Epidermal melanocyte (primary cell): ENCODE measurements around the gene CRB3.
"Not testable (repeated sequence)": the region's sequence is repeated elsewhere in the genome, so short reads cannot be mapped to it uniquely, and the experiment has no call there.

Experiments
- DNase-seq: peaks from one replicate; pipeline ENCODE4 v3.0.0; 2011; ENCODE audit warnings: low spot score; ENCODE audit not compliant: insufficient read length

Gene CRB3

DNA sequence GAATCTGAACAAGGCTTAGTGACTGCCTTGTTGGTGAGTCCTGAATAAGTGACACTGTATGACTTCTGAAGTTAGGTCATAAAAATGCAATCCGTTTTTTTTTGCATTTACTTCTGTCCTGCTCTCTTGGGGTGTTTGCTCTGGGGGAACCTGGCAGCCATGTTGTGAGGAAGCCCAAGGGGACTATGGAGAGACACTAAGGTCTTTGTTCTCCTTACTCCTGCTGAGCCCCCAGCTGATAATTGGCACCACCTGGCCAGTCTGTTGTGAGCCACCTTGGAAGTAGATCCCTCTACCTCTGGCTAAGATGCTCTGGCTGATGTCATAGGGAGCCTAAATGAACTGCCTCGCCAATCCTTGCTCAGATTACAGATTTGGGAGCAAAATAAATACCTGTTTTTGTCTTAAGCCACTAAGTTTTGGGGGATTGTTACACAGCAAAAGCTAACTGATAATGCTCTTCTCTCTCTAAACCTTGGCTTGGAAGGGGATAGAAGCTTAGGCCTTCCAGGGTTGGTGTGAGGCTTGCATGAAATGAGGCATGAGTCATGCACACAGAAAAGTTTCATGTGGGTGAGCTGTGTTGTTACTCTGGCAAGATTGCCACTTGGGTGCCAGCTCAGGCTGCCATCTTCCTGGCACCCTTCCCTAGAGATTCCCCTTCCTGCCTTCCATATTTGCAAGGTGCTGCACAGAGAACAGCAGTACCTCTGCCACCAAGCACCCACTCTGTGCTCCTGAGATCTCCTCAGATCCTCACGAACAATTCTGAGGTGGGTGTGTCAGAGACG is 27.9 kb downstream of the CRB3 start:
- no peak for DNase-seq

- no peak for DNase-seq
These were observed 30.5 kb downstream of the CRB3 start for GRCh38 chr19:6494438-6495036.

- no peak for DNase-seq
These were observed 31.9 kb downstream of the CRB3 start for GRCh38 chr19:6495947-6496346.

GRCh38 chr19:6498294-6499036 is 34.4 kb downstream of the CRB3 start:
- no peak for DNase-seq

GRCh38 chr19:6499052-6499790 is 35.1 kb downstream of the CRB3 start:
- no peak for DNase-seq

DNA sequence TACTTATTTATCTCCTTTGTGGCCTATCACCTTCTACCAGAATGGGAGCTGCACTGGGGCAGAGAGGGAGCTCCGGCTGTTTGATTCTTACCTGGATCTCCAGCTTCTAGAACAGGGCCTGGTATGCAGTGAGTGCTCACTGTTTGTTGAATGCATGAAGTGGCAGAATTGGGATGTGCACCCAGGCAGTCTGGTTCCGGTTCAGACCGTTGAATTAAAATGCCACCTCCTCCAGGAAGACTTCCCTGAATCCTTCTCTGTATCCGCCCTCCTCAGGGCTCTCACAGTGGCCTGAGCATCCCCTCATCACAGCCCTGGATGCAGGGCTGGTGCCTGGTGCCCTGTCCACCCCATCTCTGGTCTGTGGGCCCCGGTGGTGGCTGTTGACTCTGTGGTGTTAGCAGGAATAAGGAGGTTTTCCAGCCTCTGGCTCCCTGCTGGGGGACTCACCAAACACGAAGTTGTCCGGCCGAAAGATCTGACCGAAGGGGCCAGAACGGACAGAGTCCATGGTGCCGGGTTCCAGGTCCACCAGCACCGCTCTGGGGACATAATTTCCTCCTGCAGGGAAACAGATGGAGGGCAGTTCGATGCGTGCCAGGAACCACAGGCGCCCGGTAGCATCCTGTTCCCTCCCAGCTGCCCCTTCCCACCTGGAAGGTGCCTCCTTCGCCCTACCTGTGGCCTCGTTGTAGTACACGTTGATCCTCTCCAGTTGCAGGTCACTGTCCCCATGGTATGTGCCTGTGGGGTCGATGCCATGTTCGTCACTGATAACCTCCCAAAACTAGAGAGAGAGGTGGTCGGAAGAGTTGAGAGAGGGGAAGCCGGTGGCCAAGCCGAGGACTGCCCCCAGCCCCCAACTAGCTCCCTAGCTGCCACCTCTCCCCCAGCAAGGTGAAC is 37.0 kb downstream of the CRB3 start:
- DNase-seq = no peak

DNA sequence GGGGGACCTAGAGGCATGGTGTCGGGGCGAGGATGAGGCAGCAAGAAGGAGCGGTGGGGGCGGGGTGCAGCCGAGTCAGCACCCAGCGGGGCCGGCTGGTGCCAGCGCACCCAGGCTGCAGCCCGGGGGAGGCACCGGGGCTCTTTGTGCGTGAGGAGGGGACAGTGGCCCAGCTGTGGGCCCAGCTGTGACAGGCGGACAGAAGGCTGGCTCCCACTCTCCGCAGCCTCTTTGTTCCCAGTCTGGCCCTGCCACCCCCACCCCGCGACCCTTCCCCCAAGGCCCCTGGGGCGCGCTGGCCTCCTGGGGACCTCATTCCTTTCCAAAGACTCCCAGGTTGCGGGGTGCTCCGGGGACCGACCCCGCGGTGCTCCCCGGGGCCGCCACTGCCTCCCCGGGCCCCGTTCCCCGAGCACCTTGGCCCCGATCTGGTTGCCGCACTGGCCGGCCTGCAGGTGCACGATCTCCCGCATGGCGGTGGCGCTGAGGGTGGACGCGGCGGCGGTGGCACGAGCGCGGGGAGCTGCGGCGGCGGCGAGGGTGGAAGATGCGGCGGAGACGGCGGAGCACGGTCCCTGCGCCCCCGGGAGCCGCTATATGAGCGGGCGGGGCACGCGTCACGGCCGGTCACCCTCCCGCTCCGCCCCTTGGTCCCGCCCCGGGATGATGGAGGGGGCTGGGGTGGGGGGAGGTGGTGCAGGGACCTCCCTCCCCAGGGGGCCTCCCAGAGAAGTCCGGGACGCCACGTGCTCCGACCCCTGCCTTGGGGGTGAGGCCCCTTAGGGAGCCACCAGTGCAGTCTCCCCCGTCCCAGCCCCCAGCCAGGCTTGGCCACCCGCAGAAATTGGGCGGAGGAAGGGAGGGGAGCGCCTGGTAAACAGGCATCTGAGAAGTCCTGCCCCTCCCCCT is 37.9 kb downstream of the CRB3 start, which contains the start of gene TUBB4A:
Gene TUBB4A, minus strand, starts transcription at position 570 of the 909 bp plus-strand sequence. Its CDS starts 97 bp downstream, at position 473.
- peak; percentile 70 for DNase-seq

DNA sequence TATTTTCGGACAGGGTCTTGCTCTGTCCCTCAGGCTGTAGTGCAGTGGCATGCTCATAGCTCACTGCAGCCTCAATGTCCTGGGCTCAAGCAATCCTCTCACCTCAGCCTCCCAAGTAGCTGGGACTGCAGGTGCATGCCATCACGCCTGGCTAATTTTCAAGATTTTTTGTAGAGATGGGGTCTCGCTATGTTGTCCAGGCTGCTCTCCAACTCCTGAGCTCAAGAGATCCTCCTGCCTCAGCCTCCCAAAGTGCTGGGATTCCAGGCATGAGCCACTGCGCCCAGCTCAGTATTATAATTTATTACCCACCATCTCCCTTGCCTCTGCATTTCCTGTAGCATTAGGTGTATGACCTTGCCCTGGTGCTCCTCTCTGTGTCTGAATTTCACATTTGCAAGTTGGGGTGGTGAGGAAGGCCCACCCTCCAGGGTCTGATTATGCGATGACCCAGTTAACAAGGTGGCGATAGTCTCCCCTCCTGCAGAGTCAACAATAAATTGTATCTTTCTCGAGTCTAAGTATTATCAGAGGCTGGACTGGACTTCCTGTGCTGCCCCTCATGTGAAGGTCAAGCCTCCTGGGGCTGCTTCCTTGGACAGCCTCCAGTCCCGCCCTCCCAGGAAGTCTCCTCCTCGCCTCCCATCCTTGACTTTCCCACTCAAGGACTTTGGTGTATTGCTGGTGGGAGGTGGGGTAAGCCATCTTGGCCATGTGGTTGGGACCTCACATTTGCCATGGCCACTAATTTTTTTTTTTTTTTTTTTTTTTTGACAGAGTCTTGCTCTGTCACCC is 39.5 kb downstream of the CRB3 start:
- DNase-seq = no peak

DNA sequence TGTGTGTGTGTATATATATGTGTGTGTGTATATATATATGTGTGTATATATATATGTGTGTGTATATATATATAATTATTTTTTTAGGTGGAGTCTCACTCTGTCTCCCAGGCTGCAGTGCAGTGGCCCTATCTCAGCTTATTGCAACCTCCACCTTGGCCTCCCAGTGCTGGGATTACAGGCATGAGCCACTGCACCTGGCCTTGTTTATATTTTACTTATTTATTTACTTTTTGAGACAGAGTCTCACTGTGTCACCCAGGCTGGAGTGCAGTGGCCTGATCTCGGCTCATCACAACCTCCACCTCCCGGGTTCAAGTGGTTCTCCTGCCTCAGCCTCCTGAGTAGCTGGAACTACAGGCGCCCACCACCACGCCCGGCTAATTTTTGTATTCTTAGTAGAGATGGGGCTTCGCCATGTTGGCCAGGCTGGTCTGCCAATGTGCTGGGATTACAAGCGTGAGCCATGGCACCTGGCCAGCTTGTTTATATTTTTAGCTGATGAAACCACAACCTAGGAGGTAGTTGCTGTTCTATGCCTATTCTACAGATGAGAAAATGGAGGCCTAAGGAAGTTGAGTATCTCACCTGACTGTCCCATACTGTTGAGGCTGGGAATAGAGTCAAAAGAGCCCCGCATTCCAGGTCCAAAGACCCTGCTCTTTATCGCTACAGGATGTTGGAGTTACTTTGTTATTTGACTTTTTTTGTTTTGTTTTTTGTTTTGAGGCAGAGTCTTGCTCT is 44.1 kb downstream of the CRB3 start:
- not testable (repeated sequence) for DNase-seq

- DNase-seq = peak; percentile 76
These were observed 45.3 kb downstream of the CRB3 start for GRCh38 chr19:6509118-6509971.

DNA sequence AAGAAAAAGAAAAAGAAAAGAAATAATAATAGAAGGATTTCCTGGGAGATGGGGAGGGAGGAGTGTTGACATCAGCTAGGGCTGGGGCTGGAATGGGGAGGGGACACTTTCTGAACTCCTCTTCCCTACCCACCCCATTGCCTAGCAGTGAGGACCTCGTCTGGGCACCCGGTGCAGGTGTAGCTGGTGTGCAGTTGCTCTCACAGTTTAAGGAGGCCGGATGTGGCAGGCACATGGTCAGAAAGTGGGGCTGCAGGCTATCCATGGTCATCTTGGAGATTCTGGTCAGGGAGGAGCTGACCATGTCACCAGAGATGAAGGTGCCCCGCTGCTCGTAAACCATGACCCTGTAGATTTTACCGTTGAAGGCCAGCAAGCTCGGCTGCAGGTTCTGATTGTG is 46.5 kb downstream of the CRB3 start:
- no peak for DNase-seq

GRCh38 chr19:6514089-6514488 is 50.0 kb downstream of the CRB3 start:
- no peak for DNase-seq

DNA sequence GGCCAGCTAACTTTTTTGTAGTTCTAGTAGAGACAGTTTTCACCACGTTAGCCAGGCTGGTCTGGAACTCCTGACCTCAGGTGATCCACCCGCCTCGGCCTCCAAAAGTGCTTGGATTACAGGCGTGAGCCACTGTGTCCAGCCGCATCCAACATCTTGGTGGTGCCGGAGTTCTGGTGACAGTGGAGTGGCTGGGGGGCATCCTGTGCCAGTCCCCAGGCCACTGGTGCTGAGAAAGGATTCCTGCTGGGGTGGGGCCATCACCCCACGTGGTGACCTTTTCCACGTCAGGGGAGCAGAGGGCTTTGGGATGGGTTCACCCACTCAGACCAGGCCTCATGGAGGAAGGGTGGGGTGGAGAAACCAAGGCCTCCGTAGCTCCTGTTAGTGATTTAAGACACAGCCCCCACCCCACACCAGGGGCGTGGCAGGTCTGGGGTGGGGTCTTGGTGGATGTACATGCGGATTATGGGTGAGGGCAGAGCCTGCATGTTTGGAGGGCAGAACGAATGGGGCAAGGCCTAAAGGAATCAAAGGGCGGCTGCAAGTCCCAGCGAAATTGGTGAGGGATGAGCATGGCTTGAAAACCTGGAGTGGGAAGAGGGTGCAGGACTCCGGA is 51.0 kb downstream of the CRB3 start:
- no peak for DNase-seq

- DNase-seq = peak; percentile 83
These were observed 52.1 kb downstream of the CRB3 start for GRCh38 chr19:6516018-6516658.
